Measurements from ENCODE around the gene GMPR.

GRCh38 chr6:16243055-16243454 is 4.7 kb downstream of the GMPR start:
- no peak for TF ChIP-seq CTCF (IDR thresholded peaks at IDR 0.05 in 2 of 3, conservative IDR thresholded peaks at IDR 0.05 in 1 of 3; ENCODE audit: borderline replicate concordance in 1 of 3, insufficient read depth in 1 of 3, low read depth in 2 of 3, low read length in 2 of 3)
- TF ChIP-seq CBX3 (IDR thresholded peaks at IDR 0.05; ENCODE audit: low read depth) = no peak
- TF ChIP-seq ZFX (IDR thresholded peaks at IDR 0.05) = no peak
- TF ChIP-seq CEBPB (IDR thresholded peaks at IDR 0.05; ENCODE audit: low read depth) = no peak
- no peak for TF ChIP-seq POLR2AphosphoS5 (IDR thresholded peaks at IDR 0.05; ENCODE audit: low read depth, low read length)
- TF ChIP-seq POLR2A (IDR thresholded peaks at IDR 0.05; ENCODE audit: borderline replicate concordance, extremely low read depth, insufficient read depth, insufficient read length) = no peak
- no peak for TF ChIP-seq EGR1 (IDR thresholded peaks at IDR 0.05; ENCODE audit: low read depth)
- TF ChIP-seq ZNF274 (IDR thresholded peaks at IDR 0.05; ENCODE audit: low read depth, low read length) = no peak
- no peak for TF ChIP-seq EZH2 (IDR thresholded peaks at IDR 0.05)
- TF ChIP-seq MAX (IDR thresholded peaks at IDR 0.05) = no peak
- TF ChIP-seq REST (IDR thresholded peaks at IDR 0.05; ENCODE audit: low read depth) = no peak
- no peak for TF ChIP-seq SP1 (IDR thresholded peaks at IDR 0.05; ENCODE audit: low read depth)
- TF ChIP-seq ZBTB33 (IDR thresholded peaks at IDR 0.05; ENCODE audit: extremely low read depth, insufficient replicate concordance, low read length) = no peak
- TF ChIP-seq ATF3 (IDR thresholded peaks at IDR 0.05) = no peak
